Vagina (tissue), 2 donors: Measurements from ENCODE around the gene OXNAD1.

Experiments
- POLR2A ChIP-seq, 2 donors: fragments of 450-650 bp; IDR thresholded peaks; one replicate each; pipeline ENCODE4 v1.6.1; 2017; ENCODE audit warnings: antibody characterized with exemption in 2 of 2, mild to moderate bottlenecking in 2 of 2, moderate library complexity in 2 of 2
- POLR2AphosphoS5 ChIP-seq, 2 donors: sonication (generic); formaldehyde crosslinking; IDR thresholded peaks; one replicate each; pipeline ENCODE4 v1.9.0; 2017; ENCODE audit warnings: antibody characterized with exemption in 2 of 2, mild to moderate bottlenecking in 2 of 2, low read depth in 1 of 2; ENCODE audit not compliant: insufficient read depth in 1 of 2
- TF ChIP-seq, protein P1 (sequence below), 3 experiments: fragments of 450-650 bp in 2 of 3; fragments of 200-600 bp in 1 of 3; sonication (generic) in 1 of 3; IDR thresholded peaks; one replicate each; pipeline ENCODE4 v1.5.1; 2017 to 2019; ENCODE audit warnings: antibody characterized with exemption in 3 of 3, mild to moderate bottlenecking in 2 of 3, moderate library complexity in 2 of 3

DNA sequence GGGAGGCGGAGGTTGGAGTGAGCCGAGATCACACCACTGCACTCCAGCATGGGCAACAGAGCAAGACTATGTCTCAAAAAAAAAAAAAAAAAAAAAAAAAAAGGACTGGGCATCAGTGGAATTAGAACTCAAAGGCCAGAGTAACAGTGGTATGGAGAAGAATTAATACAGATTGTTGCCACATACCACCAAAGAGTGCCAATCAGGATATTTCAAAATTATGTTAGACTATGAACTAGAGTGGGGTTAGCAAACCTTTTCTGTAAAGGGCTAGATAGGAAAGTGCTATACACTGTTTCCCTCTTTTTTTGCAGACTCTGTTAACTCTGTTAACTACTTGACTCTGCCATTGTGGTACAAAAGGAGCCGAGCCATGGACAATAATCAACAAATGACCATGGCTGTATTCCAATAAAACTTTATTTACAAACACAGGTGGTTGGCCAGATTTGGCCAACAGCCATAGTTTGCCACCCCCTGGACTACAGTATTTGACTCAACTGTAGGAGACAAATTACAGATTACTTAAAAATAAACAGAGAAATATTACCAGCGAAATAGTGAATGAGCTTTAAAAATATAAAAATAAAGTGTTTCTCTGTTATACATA lies 28.9 kb upstream of the OXNAD1 start:
- no peak for TF ChIP-seq POLR2A (IDR thresholded peaks at IDR 0.05)
- no peak for TF ChIP-seq POLR2AphosphoS5 (IDR thresholded peaks at IDR 0.05; ENCODE audit: insufficient read depth in 1 of 2, low read depth in 1 of 2)
- TF ChIP-seq, protein P1, sequence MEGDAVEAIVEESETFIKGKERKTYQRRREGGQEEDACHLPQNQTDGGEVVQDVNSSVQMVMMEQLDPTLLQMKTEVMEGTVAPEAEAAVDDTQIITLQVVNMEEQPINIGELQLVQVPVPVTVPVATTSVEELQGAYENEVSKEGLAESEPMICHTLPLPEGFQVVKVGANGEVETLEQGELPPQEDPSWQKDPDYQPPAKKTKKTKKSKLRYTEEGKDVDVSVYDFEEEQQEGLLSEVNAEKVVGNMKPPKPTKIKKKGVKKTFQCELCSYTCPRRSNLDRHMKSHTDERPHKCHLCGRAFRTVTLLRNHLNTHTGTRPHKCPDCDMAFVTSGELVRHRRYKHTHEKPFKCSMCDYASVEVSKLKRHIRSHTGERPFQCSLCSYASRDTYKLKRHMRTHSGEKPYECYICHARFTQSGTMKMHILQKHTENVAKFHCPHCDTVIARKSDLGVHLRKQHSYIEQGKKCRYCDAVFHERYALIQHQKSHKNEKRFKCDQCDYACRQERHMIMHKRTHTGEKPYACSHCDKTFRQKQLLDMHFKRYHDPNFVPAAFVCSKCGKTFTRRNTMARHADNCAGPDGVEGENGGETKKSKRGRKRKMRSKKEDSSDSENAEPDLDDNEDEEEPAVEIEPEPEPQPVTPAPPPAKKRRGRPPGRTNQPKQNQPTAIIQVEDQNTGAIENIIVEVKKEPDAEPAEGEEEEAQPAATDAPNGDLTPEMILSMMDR (IDR thresholded peaks at IDR 0.05), result no peak
